Pancreas (tissue), 10 donors: ENCODE measurements around the gene UBASH3B. TPM values are rescaled to one million over a fixed set of nuclear protein-coding genes. Genes with fewer than 3 reads are reported as not detected.

Source experiments
- ATAC-seq, 4 donors: fragments of 200-7000 bp; cut with Tn5 transposase; one replicate each; pipeline versions ENCODE4 v1.8.0 to v1.9.1; 2020; ENCODE audit warnings: mild to moderate bottlenecking in 4 of 4, moderate library complexity in 4 of 4
- DNase-seq, 6 donors: peaks; one replicate each; pipeline ENCODE4 v3.0.0-alpha.2; 2020
- FAIRE-seq: peaks from 2 replicates; lab custom pipeline; 2012; peaks lifted over from hg19 to GRCh38; lab: Jason Lieb, UNC
- H3K27ac ChIP-seq, 4 donors: fragments of 200-600 bp; sonication (generic); 1 replicate in 3 of 4; 2 replicates in 1 of 4; pipeline versions ENCODE4 v1.5.0 to v1.8.0; 2020
- H3K27me3 ChIP-seq, 4 donors: fragments of 200-600 bp; one replicate each; pipeline ENCODE4 v1.8.0; 2021
- H3K36me3 ChIP-seq, 3 donors: fragments of 200-600 bp; sonication (generic) in 1 of 3; one replicate each; pipeline versions ENCODE4 v1.5.0 to v1.8.0; 2020 to 2021
- H3K4me1 ChIP-seq, 3 donors: fragments of 200-600 bp; one replicate each; pipeline ENCODE4 v1.8.0; 2021
- H3K4me3 ChIP-seq, 4 donors: fragments of 200-600 bp; sonication (generic) in 2 of 4; one replicate each; pipeline versions ENCODE4 v1.5.0 to v1.8.0; 2020 to 2021
- H3K9me3 ChIP-seq, 4 donors: fragments of 200-600 bp; one replicate each; pipeline ENCODE4 v1.8.0; 2021
- WGBS, 2 donors: extraction: QIAGEN DNeasy Blood & Tissue Kit; methylation state at CpG; one replicate each; pipeline ENCODE4 v1.1.7; 2013; 5-methylcytosine and 5-hydroxymethylcytosine counted together
- intact Hi-C, 3 donors: fragments of 100-400 bp; cut with DNase I; formaldehyde crosslinking; loops; one replicate each; pipeline versions ENCODE4 v1.11.1 to v1.14.2; 2022
- polyA plus RNA-seq, 2 donors: library from polyadenylated mRNA; stranded (reverse); fragments of 200-250 nt; gene quantifications; one replicate each; pipeline ENCODE4 v1.2.3, GENCODE V29; 2013
- total RNA-seq, 6 donors: library from RNA; stranded (reverse); fragmentation: NEBNext Ultra II Directional in 4 of 6; extraction: Animal tissue kit (Norgen Biotek cat#: 25700) in 4 of 6; gene quantifications; one replicate each; pipeline versions ENCODE4 v1.2.1 to v1.2.4, GENCODE V29; 2021 to 2023
- TF ChIP-seq, protein P1 (sequence below), 4 donors: fragments of 200-600 bp; sonication (generic) in 3 of 4; IDR thresholded peaks; one replicate each; pipeline versions ENCODE4 v1.5.0 to v1.8.0; 2021; ENCODE audit warnings: antibody characterized with exemption in 4 of 4
- donor health status: healthy with polysubstance abuse.
- donor health status: DM: no; HTN: no; CAD: no; lungs with moderate emphysema.
- donor health status: DM: no; HTN: no; CAD: no.
- donor health status: control.
- donor health status: control.
- donor health status: Bipolar disorder and iron deficiency.
- donor health status: DM: yes; HTN: yes; CAD: no.
- donor health status: DM: no; HTN: no; CAD: no.
- donor health status: DM: no; HTN: no; CAD: no.
- donor health status: DM: yes; HTN: yes; CAD: no.

The UBASH3B gene
- total and polyA plus RNA-seq, 8 donors = 0.56 to 5.8 (median 1.8) TPM

DNA sequence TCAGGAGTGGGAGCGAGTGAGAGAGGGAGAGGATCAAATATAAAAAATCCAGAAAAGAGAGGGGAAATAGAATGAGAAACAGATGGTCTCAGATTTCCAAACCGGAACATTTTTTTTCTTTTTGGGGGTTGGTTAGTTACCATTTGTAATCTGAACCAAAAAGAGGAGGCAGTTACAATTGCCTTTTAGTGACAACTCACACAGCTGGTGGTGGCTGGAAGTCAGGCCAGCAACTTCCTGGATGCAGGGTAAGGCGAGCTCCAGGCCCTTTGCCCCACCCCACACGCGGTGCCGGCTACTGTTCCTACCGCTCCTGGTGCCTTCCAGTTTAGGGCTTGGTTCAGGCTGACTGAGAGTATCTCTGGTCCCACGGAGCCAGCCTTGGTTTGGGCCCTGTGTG, 21.0 kb upstream of the UBASH3B start:
- Histone ChIP-seq H3K4me1 (no peaks in the 10 kb centered on the region), H3K27ac (no peak overlapping the region), H3K36me3 (no peaks in the 10 kb centered on the region), H3K9me3 (no peaks in the 10 kb centered on the region), H3K27me3 (no peaks in the 10 kb centered on the region), H3K4me3 (no peak overlapping the region)
- peak in 1 of 4 donors; percentile 44 for ATAC-seq
- WGBS, 2 donors = 67 to 80% methylated on average over 8 of the region's 8 CpGs
- TF ChIP-seq, protein P1, sequence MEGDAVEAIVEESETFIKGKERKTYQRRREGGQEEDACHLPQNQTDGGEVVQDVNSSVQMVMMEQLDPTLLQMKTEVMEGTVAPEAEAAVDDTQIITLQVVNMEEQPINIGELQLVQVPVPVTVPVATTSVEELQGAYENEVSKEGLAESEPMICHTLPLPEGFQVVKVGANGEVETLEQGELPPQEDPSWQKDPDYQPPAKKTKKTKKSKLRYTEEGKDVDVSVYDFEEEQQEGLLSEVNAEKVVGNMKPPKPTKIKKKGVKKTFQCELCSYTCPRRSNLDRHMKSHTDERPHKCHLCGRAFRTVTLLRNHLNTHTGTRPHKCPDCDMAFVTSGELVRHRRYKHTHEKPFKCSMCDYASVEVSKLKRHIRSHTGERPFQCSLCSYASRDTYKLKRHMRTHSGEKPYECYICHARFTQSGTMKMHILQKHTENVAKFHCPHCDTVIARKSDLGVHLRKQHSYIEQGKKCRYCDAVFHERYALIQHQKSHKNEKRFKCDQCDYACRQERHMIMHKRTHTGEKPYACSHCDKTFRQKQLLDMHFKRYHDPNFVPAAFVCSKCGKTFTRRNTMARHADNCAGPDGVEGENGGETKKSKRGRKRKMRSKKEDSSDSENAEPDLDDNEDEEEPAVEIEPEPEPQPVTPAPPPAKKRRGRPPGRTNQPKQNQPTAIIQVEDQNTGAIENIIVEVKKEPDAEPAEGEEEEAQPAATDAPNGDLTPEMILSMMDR (IDR thresholded peaks at IDR 0.05) = no peak
- FAIRE-seq = no peak
- intact Hi-C loops = loop anchor here in 1 of 3 donors (10.0 kb wide), 1 partner anchor 140 kb away; no protein-coding TSS in a partner anchor
- no peak for DNase-seq

DNA sequence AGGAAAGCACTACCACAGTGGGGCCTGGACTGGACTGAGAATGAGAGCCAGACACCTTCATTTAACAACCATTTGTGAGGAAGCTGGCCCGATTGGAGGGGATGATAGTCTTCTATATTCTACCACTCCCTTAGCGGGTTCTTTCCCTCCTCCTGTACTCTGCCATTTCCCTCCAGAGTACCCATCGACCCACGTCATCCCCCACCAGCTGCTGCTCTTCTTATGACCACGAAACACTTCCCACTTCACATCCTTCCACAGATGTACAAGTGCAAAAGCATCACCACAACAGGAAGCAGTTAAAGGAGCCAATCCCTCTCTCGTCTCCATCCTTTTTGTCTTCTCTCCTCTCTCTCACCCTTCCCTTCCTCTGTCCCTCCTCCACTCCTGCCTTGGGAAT, 18.0 kb upstream of the UBASH3B start:
- intact Hi-C loops = loop anchor here in 1 of 3 donors (10.0 kb wide), 1 partner anchor 137 kb away; no protein-coding TSS in a partner anchor
- no peak overlapping the region for H3K27ac ChIP-seq
- DNase-seq (no peak), FAIRE-seq (no peak), ATAC-seq (no peak)
- 68 to 74% methylated on average over 6 of the region's 6 CpGs for WGBS, 2 donors
- H3K36me3 ChIP-seq = no peaks in the 10 kb centered on the region
- H3K9me3 ChIP-seq = no peaks in the 10 kb centered on the region
- no peaks in the 10 kb centered on the region for H3K27me3 ChIP-seq
- no peaks in the 10 kb centered on the region for H3K4me1 ChIP-seq
- no peak overlapping the region for H3K4me3 ChIP-seq
- TF ChIP-seq, protein P1 (IDR thresholded peaks at IDR 0.05) = no peak

DNA sequence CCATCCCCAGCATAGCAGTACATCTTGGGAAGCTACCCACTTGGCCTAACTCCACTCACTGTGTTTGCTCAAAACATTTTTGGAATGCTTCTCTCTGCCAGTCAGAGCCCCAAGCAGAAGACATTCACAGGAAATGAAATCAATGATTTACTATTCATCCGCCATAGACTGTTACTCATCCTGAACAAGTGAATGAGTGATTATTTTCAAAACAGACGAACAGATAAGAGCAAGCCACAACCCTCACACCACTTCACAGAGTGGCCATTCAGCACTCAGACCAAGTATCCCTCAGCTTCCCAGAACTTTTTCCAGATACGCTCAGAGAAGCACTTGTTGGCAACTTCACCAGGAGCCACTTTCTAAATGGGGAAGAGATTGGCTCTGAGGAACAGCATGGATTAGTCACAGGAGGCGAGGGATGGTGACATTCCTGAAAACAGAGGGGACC, 13.0 kb upstream of the UBASH3B start:
- WGBS, 2 donors = 40 to 45% methylated on average over 4 of the region's 4 CpGs
- intact Hi-C loops = no loop called here
- Histone ChIP-seq H3K4me1 (no peaks in the 10 kb centered on the region), H3K9me3 (no peaks in the 10 kb centered on the region), H3K27ac (peak overlapping the region in 1 of 4 donors; percentile 41), H3K27me3 (no peaks in the 10 kb centered on the region), H3K36me3 (no peaks in the 10 kb centered on the region), H3K4me3 (no peak overlapping the region)
- FAIRE-seq = no peak
- DNase-seq = peak in 2 of 6 donors; percentile 9 to 29
- TF ChIP-seq, protein P1 (IDR thresholded peaks at IDR 0.05) = no peak
- peak; percentile 50 to 89 (median 81) for ATAC-seq

DNA sequence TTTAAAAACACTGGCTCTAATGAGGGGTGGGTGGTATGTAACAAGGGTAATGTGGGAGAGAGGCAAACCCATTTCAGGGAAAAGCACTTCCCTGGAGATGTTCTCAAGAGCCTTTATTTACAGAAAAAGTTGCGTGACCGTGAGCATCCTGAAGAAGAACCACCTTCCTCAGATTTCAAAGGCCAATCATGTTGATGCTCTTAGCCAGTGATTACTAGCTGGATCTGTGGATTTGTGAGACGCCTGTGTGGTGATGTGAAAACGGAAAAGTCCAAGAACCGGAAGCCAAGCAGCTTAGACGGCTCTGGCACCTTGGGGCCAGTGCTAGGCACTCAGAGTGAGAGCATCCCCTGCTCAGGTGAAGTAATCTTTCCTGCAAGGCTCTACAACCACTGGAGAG, 12.6 kb upstream of the UBASH3B start:
- no peak for DNase-seq
- no peak for ATAC-seq
- H3K9me3 ChIP-seq = no peaks in the 10 kb centered on the region
- intact Hi-C loops = no loop called here
- TF ChIP-seq, protein P1 (IDR thresholded peaks at IDR 0.05) = no peak
- H3K36me3 ChIP-seq = no peaks in the 10 kb centered on the region
- no peak for FAIRE-seq
- peak overlapping the region in 1 of 4 donors; percentile 41 for H3K27ac ChIP-seq
- H3K27me3 ChIP-seq = no peaks in the 10 kb centered on the region
- no peaks in the 10 kb centered on the region for H3K4me1 ChIP-seq
- H3K4me3 ChIP-seq = no peak overlapping the region
- 57 to 76% methylated on average over 6 of the region's 6 CpGs for WGBS, 2 donors

DNA sequence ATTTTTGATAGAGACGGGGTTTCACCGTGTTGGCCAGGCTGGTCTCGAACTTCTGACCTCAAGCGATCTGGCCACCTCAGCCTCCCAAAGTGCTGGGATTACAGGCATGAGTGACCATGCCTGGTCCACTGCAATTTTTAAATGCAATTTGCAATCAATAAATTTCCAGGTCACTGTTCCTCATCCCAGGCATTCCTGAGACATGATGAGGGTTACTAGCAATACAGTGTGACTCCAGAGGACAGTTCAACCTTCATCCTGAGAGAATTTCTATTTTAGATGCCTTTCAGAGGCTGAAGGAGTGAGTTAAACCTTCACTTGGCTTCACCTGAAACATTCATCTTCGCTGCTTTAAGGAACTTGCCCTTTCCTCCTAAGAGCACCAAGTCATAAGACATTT, 9.7 kb upstream of the UBASH3B start:
- no peak overlapping the region for H3K27ac ChIP-seq
- TF ChIP-seq, protein P1 (IDR thresholded peaks at IDR 0.05) = no peak
- intact Hi-C loops = no loop called here
- 93 to 94% methylated on average over 5 of the region's 5 CpGs for WGBS, 2 donors
- no peaks in the 10 kb centered on the region for H3K4me1 ChIP-seq
- no peaks in the 10 kb centered on the region for H3K9me3 ChIP-seq
- no peak overlapping the region for H3K4me3 ChIP-seq
- H3K36me3 ChIP-seq = no peaks in the 10 kb centered on the region
- DNase-seq (no peak), ATAC-seq (no peak), FAIRE-seq (no peak)
- H3K27me3 ChIP-seq = no peaks in the 10 kb centered on the region
